Stimulated activated CD4-positive, alpha-beta T cell treated with anti-CD3 and anti-CD28 coated beads, Interleukin-1b, Interleukin-23, amount 100 ng/mL, for 1 hour (primary cell): ENCODE measurements around the gene NCAM1.

Experiments
- DNase-seq, 2 donors: peaks; one replicate each; pipeline ENCODE4 v3.0.0-alpha.2; 2020; ENCODE audit warnings: low read depth in 2 of 2

Gene NCAM1

DNA sequence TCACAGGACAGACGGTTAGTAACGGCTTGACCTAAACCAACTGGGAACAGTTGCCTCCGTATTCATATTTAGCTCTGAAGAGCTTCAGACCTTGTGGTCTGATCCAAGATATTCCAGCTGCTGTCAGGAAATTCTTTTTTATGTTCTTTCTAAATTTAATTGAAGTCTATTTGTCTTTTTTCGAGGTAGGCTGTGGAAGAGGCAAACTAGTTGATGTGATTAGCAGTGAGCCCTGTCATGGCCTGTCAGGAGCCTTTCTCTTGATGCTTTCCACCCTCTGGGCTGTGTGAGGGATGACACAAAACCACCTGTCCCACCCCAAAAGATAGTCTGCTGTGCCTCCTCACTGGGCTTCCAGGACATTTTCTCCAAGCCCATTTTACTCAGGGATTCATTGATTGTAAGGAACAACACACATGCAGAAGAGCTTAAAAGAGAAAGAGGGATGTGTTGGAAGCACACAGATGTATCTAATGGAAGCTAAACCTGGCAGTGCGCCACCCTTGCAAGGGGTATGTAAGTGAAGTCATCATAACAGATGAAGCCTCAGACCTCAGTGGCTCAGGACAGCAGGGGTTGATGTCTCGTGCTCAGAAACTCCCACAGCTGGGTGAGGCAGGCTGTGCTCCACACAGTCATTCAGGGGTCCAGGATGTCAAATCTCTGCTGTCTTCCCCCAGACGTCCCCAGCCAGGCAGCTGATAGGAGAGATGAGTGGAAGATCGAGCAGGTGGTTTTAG is 170.0 kb downstream of the NCAM1 start:
- no peak for DNase-seq

DNA sequence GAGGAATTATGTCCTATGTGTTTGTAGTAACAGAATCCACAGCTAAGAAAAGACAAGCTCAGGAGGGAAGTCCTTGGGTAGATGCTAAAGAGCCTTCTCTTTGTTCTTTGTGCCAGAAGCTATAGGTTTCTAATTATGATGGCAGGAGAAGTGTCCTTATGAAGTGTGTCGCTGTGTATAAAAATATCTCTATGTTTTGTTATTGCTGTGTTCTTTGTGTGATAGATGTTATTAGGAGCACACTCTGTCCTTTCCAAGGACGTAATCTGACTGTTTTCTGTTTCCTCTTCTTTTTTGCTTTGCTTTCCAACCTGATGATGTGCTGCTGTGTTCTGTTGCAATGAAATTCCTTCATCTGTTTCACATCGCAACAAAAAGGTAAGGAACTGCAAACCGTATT is 171.9 kb downstream of the NCAM1 start:
- DNase-seq, result no peak

DNA sequence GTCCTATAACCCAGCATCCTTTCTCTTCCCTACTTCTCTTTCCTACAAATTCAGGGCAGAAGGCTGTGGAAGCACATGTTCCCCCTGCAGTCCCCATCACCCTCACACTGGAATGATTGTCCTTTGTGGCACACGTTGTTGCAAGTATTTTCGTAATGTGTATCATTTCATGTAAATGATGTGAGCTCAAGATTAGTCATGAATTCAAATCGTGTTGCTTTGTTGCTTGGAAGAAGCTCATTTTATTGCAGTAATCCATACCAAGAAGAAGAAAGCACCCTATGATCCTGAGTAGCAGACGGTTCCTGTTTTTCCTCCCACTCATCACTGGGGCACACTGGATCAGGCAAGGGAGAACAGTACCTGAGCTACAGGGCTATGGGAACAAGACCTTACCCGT is 173.4 kb downstream of the NCAM1 start:
- no peak for DNase-seq

DNA sequence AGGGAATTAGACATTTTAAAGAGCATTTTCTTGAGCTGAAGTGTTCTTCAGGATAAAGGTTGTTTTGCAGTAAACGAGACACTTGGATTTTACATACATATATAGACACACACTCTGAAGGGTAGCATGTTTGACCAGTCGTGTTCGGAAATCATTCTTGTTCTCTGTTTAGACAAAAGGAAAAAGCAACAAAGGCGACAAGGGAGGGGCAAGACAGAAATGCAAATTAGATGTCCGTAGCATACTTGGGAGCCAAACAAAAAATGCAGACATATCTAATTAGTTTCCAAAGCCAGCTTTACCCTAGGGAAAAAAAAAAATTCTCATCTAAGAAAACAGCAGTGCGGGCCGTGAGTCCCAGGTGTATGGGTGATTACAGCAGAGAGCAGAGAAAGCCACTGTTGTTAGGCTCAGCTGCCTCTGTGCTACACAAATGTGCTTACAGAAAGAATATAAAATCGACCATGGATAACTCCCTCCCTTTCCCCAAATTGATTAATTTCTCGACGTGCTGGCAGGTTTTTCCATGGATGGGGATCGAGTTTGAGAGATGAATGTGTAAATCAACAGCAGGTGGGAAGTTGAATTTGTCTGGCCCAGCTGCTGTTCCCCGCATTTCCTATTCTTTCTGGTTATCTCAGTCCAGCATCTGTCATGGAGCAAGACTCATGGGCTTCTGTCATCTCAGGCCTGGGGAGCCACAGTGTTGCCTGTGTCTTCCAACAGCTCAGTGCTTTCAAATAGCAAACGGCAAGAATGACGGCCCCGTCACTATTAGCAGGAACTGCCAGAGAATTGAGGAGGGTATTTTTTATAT is 176.7 kb downstream of the NCAM1 start:
- DNase-seq, result no peak

DNA sequence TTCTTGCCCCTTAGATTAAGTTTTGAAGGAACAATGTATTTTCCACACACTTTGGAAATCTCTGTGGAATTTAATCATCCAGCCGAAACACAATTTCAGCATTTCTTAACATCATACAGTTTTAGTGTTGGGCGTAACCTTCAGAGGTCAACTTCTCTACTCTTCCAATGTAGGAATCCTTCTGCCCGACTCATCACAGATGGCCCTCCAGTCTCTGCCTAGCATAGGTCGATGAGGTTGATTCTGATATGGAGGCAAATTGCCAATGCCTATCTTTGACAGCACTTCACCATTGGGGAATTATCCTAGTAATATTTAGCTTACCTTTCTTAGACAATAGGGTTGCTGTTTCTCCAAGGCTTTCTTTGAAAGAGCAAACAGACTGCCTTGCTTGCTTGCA is 177.5 kb downstream of the NCAM1 start:
- no peak for DNase-seq

DNA sequence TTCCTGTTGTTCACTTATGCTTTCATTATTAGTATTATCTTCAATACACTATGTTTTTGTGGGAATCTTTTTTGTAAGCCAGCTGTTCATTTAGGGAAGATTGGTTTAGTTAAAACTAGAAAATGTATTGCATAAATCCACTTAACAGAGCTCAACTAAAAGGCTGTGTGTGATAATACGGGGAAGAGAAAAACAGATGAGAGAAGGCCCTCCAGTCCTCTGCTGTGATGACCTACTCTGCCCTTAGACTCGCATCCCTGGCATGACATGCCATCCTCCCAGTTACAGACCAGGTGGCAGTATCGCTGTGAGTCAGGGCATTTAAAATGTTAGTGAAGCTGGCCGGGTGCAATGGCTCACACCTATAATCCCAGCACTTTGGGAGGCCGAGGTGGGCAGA is 179.8 kb downstream of the NCAM1 start:
- no peak for DNase-seq

DNA sequence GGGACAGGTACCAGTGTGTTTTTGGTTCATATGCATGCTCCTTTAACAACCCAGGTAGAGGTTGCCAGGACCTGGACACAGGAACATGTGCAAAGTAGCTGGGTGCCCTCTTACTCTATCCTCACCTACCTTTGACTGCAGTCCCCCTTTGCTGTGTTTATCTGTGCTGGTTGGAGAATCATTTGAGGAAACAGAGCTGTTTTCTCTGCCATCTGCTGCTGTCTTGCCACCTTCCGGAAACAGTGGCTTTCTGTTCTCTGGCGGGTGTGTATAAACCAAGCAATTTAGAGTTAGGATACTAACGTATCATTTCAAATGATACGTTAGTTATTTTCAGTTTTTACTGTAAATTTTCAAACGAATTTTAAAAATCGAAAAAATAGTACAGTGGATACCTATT is 181.3 kb downstream of the NCAM1 start:
- DNase-seq, result no peak

DNA sequence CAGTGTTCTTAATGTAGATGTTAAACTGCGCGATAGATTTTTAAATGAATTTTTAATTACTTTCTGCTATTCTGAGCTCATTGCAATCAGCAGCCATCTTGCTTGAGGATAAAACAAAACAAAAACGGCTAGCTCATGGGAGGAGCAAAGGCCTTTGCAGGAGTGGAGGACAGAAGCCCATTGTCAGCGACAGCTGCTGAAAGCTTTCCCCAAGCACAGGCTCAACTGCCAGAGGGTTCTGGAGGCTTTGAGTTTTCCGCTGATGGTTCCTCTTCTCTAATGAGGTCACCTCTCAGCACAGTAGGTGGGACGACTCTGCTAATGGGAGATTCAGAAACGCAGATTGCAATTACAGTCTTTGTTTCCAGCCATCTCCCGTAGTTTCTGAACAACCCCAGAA is 186.0 kb downstream of the NCAM1 start:
- DNase-seq, result no peak

DNA sequence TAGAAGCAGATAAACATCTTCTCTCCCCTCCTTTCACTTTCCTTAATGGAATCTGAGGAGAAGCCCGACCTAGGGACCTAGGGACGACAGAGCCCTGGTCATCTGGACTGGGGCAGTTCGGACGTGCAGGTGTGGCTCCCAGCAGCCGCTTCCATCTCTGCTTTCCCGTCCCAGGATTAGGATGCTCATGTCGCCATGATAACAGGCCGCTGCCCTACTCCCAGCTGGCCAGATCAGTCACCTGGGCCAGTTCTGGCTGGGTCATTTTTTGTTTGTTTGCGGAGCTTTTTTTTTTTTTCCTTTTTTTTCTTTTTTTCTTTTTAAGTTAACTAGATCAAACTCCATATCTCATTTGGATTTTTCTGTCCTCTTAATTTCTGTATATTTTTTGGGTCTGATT is 186.9 kb downstream of the NCAM1 start:
- no peak for DNase-seq

DNA sequence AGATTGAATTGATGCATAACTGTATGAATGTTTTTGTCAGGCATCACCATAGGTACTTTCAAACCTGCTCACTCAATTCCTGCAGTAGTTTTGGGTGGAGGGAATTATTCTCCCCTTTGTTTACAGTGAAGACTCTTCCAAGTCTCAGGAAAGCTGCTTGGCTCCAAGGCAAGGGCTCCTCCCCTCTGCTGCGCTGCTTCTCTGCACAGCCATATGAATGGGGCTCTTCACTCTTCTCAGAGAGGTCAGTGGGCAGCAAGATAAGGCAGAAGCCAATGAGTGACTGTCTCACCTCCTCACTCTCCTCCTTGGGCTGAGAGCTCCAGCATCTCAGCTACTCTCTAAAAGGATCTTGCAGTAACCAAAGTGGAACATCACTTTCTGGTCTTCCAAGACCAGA is 187.4 kb downstream of the NCAM1 start:
- no peak for DNase-seq

DNA sequence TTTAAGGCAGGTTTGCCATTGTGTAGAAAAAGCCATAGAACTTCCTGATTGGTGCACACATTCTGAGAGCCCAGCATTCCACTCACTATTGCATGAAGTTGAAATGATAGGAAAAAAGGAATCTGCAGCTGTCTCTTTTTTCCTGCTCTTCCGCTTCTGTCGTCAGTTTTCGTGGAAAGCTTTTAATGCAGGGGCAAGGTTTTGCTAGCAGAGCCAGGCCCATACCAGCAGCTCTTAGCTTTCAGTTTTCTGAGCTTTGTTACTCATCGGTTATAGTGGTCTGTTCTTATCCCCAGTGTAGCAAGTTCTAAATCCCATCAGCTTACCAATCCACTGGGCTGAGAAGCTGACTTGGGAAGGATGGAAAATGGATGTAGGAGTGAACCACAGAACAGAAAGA is 190.3 kb downstream of the NCAM1 start:
- DNase-seq, result no peak

DNA sequence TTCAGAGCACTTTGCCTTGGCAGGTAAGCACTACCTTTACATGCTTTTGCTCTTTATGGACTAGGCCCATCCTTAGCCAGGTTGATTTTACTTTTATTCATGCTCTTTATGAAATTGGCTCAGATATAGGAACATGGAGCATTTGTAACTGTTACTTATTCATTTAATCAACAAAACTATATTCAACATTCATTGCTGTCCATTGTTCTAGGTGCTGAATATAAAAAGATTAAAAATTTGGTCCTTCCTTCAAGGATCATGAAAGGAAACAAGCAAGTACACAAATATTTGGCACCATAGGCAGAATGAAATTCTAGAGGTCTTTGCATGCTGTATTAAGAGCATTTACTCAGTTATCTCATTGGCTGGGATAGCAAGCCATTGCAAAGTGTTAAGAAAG is 191.3 kb downstream of the NCAM1 start:
- DNase-seq, result no peak

DNA sequence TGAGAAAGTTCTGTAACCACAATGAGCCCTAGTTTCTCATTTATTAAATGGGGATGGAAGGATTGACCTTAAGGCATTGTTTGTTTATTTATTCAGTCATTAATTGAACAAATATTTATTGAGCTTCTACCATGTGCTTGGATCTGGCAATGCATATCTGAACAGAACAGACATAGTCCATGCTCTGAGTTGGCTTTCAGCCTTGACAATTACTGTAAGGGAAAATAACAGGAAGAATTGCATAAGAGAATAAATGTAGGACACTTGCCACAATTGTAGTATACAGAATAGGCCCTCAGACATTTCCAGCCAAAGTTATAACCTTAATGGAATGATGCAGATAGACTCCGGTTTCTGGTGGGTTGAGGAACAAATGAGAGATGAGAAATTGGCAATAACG is 192.6 kb downstream of the NCAM1 start:
- DNase-seq, result no peak

DNA sequence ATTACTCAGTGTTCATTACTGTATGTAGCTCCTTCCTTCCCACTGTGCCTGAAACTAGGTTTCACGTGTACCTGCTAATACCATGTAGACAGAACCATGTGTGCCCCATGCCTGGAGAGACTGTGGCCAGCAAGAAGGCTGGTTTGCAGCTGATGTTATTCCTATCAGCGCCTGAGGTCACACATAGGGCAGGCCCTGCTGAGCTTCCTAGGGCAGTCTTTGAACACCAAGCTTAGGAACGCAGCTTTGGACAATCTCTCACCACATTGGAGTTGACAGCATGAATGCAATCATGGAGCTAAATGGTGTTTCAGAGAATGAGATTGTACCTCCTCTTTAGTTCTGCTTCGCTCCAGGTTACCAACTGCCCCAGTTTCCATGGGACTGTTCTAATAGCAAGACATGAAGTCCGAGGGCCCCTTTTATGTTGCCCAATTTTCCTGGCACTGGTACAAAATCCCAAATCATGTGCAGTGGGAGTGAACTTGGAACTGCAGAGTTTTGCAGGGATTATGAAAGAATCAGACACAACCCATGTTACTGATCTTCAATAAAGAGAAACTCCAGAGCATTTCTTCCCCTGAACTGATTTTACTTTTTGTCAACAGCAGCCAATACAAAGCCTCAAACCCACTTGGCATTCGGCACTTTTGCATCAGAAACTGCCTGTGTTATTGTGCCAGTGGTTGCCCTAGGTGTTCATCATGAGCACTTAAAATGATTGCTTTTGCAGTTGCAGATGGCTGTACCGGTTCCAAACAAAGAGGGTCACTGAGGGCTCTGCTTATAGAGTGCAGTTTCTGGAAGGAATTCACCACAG is 199.0 kb downstream of the NCAM1 start:
- no peak for DNase-seq

DNA sequence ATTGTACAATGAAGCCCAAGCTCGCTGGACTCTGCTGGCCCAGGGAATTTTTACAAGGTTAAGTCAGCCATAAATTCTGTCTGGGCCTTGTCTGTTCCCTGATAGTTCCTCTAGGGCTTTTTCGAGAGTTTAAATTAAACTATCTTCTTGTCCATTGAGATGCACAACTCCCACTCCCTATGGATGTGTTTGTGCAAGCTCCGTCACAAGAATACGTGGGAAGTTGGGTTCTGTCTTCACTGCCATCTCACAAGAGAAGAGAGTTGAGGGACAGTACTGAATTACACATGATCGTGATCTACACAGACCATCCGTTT is 199.5 kb downstream of the NCAM1 start:
- no peak for DNase-seq

DNA sequence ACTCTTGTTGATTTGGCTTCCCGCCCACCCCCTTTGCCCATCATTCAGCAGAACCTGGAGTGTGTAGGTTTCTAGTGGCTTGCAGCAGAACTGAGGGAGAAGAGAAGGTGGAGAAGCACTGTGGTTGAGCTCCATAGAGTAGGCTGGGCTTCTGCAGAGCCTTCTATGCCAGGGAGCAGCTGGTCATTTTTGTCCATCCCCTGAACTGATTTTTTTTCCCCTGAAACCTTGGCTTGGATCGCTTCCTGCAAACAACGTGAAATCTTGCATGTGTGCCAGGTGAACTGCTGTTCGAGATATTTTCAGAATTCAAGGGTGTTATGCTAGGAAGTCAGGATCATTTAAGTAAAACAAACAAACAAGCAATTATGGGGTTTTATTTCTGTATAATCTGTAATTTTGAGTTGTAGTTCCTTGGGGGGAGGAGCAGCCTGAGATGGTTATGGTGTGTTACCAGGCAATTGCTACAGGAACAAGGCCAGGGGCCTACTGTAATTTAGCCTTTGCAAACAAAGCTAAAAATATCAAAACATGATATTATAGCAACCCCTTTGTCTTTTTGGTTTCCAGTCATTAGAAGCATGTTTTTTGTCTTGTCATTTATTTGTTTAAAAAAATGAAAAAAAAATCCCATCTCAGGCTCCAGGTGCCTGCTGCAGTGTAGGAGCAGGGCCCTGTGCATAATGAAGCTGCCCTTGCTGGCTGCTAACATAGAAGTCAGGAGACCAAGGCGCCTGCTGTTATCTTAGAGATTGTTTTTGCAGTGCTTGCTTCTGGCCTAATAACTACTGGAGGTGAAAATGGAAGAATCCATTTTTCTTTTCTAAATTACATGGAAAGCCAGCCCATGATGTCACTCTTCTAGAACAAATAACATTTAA is 200.7 kb downstream of the NCAM1 start:
- no peak for DNase-seq

DNA sequence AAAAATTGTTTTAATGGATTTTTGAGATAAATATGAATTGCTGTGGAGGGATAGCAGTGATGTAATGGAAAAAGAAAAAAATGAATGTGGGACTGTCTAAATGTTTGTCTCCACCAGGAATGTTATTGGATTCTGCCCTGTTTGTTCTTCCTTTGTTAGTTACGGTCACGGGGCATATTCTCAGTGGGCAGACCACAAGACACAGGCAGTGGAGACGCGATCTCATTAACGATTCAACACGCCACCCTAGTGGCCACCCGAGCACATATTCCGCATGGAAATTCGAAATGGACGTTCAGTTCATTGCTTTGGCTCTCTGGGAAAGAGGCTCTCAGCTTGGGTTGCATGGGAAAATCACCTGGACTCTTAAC is 201.4 kb downstream of the NCAM1 start:
- DNase-seq, result no peak

DNA sequence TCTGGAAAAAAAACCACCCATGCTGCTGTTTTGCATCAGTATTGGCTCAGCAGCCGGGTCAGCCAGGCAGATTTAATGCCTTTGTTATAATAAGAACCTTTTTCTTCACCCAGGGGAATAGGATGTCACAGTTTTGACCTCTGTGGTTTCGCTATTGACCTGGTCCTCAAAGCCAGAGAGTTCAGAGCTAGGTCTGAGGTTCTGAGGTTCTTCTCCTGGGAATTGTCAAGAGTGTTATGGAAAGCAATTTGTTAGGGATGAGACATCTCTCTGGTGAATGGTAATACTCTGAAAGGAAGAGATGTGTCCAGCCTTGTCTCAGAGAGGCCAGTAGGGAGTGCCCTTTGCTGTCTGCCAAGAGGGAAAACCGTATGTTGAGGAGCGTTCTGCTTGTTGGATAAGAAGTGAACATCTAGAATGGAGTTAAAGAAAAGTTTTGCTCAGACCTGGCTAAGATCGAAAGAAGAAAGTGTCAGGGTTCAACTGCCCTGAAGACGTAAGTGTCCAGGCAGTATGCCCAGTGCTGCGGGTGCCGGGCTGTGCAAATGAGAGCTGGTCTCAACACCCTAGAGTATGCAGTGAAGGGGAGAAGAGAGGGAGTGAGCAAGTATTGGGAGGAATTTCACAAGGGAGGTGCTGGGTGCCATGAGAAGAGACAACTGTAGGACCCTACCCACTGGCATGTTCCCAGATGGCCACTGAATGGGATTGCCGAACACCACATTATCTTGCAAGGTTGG is 202.2 kb downstream of the NCAM1 start:
- no peak for DNase-seq

DNA sequence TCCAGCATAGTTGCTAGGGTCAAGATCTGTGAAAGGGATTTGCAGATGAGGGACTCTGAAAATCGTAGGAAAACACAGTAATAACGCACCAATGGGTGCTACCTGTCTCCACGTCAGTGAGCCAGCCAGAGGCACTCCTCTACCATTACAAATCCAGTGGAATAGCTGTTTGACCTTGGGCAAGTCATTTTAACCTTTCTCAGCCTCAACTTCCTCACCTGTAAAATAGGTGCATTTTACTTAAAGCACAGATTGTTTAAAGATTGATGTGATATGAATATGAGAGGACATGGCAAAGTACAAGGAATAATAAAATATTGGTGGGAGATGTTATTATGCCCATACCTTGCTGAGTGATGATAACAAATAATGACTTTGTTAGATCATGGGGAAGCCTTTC is 205.1 kb downstream of the NCAM1 start:
- no peak for DNase-seq

DNA sequence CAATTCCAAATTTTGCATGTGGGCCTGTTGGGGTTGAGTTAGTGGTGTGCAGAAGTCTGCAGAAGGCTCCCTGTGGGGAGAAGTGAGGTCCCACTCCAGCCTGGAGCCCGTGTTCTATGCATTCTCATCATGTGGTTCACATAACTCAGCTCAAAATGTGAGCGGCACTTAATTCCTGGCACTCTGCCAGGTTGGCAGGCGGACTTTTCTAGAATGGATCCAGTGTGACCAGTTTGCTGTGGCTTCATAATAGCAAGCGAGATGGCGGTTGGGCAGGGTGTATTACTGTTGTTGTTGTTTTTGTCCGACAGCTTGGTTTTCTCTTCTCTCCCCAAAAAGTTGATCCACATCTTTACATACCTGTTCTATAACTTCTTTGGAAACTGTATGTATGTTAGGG is 206.4 kb downstream of the NCAM1 start:
- no peak for DNase-seq
